GM23248 (cell line): ENCODE results near the gene ULBP2. TPM values are rescaled to one million over a fixed set of nuclear protein-coding genes. Genes with fewer than 3 reads are reported as not detected.
"Not testable (repeated sequence)": the region's sequence is repeated elsewhere in the genome, so short reads cannot be mapped to it uniquely, and the experiment has no call there.

Experiments
- DNase-seq: peaks from one replicate; pipeline ENCODE4 v3.0.0-alpha.2; 2015
- H2AFZ ChIP-seq: fragments of 200-600 bp; sonication (generic); 2 replicates; pipeline ENCODE4 v1.6.1; 2016; ENCODE audit warnings: antibody characterized with exemption
- H3F3A ChIP-seq: fragments of 200-600 bp; sonication (generic); 2 replicates; pipeline ENCODE4 v1.6.1; 2016; ENCODE audit warnings: mild to moderate bottlenecking, antibody characterized with exemption, mixed run types; ENCODE audit not compliant: insufficient read depth
- H3K27ac ChIP-seq: fragments of 200-600 bp; sonication (generic); 2 replicates; pipeline ENCODE4 v1.5.1; 2016; ENCODE audit warnings: mild to moderate bottlenecking
- H3K27me3 ChIP-seq: fragments of 200-600 bp; sonication (generic); replicated peaks from 2 replicates; pipeline ENCODE4 v1.6.1; 2016; ENCODE audit warnings: mild to moderate bottlenecking; ENCODE audit not compliant: insufficient read depth
- H3K36me3 ChIP-seq: fragments of 200-600 bp; sonication (generic); 2 replicates; pipeline ENCODE4 v1.6.1; 2016; ENCODE audit warnings: low read depth, mild to moderate bottlenecking
- H3K4me1 ChIP-seq: fragments of 200-600 bp; sonication (generic); 2 replicates; pipeline ENCODE4 v1.6.1; 2016; ENCODE audit warnings: mild to moderate bottlenecking; ENCODE audit not compliant: insufficient read depth
- H3K4me2 ChIP-seq: fragments of 200-600 bp; sonication (generic); one replicate; pipeline ENCODE4 v1.6.1; 2016; ENCODE audit warnings: mild to moderate bottlenecking; ENCODE audit not compliant: unreplicated experiment
- H3K4me3 ChIP-seq: fragments of 200-600 bp; sonication (generic); 2 replicates; pipeline ENCODE4 v1.5.1; 2016; ENCODE audit warnings: mild to moderate bottlenecking
- H3K79me2 ChIP-seq: fragments of 200-600 bp; sonication (generic); 2 replicates; pipeline ENCODE4 v1.6.1; 2016; ENCODE audit warnings: mild to moderate bottlenecking; ENCODE audit not compliant: insufficient read depth
- H3K9ac ChIP-seq: fragments of 200-600 bp; sonication (generic); 2 replicates; pipeline ENCODE4 v1.6.1; 2016; ENCODE audit warnings: mild to moderate bottlenecking
- H3K9me2 ChIP-seq: fragments of 200-600 bp; sonication (generic); 2 replicates; pipeline ENCODE4 v1.6.1; 2016; ENCODE audit warnings: mixed run types, mild to moderate bottlenecking, moderate library complexity; ENCODE audit not compliant: insufficient read depth
- H3K9me3 ChIP-seq: fragments of 200-600 bp; sonication (generic); one replicate; pipeline ENCODE4 v1.6.1; 2017; ENCODE audit warnings: low read depth
- H4K20me1 ChIP-seq: fragments of 200-600 bp; sonication (generic); 2 replicates; pipeline ENCODE4 v1.6.0; 2016; ENCODE audit not compliant: insufficient read depth
- EZH2 ChIP-seq: fragments of 200-600 bp; sonication (generic); IDR thresholded peaks from 2 replicates; pipeline ENCODE4 v1.6.1; 2018; ENCODE audit warnings: antibody characterized with exemption, mild to moderate bottlenecking; ENCODE audit not compliant: insufficient read depth, poor library complexity, severe bottlenecking
- EZH2phosphoT487 ChIP-seq: fragments of 200-600 bp; sonication (generic); IDR thresholded peaks from 2 replicates; pipeline ENCODE4 v1.6.1; 2018; ENCODE audit warnings: antibody characterized with exemption, moderate library complexity, mild to moderate bottlenecking, low read depth; ENCODE audit not compliant: insufficient read depth
- WGBS, 2 experiments: methylation state at CpG; one replicate each; pipeline ENCODE4 v1.1.6; 2015 to 2017; ENCODE audit warnings: low lambda C conversion rate in 2 of 2, low coverage in 1 of 2; ENCODE audit errors: missing lambda C conversion rate in 2 of 2; 5-methylcytosine and 5-hydroxymethylcytosine counted together
- in situ Hi-C: fragments of 300-500 bp; cut with MboI; formaldehyde crosslinking; loops from 2 replicates; pipeline ENCODE4 v1.15.0; 2020
- polyA plus RNA-seq: library from polyadenylated mRNA; unstranded; fragments of >200 nt; fragmentation: Nextera tagmentation; extraction: Ambion mirVana; gene quantifications from 2 replicates; pipeline ENCODE4 v1.2.1, GENCODE V29; 2016
- total RNA-seq: library from RNA; depleted of rRNA; stranded (reverse); fragments of >200 nt; shearing (Covaris generic); gene quantifications from 2 replicates; pipeline ENCODE4 v1.2.3, GENCODE V29; 2014

Gene ULBP2
- total and polyA plus RNA-seq, 2 experiments from 2014 or later: 23.8 to 29.5 TPM

- Histone ChIP-seq H4K20me1 (no peaks in the 10 kb centered on the region), H3K9ac (no peak overlapping the region), H3K79me2 (no peaks in the 10 kb centered on the region), H3K4me2 (no peak overlapping the region), H3F3A (no peaks in the 10 kb centered on the region), H3K9me3 (no peaks in the 10 kb centered on the region), H2AFZ (no peak overlapping the region), H3K9me2 (no peaks in the 10 kb centered on the region), H3K4me3 (no peak overlapping the region), H3K4me1 (no peaks in the 10 kb centered on the region), H3K36me3 (no peaks in the 10 kb centered on the region), H3K27ac (no peak overlapping the region), H3K27me3 (peaks cover 31% of the 10 kb centered on the region)
- no peak for DNase-seq
- TF ChIP-seq EZH2 (no peak), EZH2phosphoT487 (no peak)
- WGBS, 2 experiments: 96 to 97% methylated on average over 3 of the region's 3 CpGs
- in situ Hi-C loops: no loop called here
Measured at GRCh38 chr6:149951626-149952025, 9.8 kb downstream of the ULBP2 start.

GRCh38 chr6:149953390-149953789, 11.6 kb downstream of the ULBP2 start:
- H3K9me2 ChIP-seq, H2AFZ ChIP-seq, in situ Hi-C loops, H3K9me3 ChIP-seq, H3K9ac ChIP-seq, H4K20me1 ChIP-seq, H3F3A ChIP-seq, H3K36me3 ChIP-seq, DNase-seq, H3K4me3 ChIP-seq, H3K4me1 ChIP-seq, H3K4me2 ChIP-seq, H3K27ac ChIP-seq, H3K79me2 ChIP-seq: not testable (repeated sequence)
- peaks cover 46% of the 10 kb centered on the region for H3K27me3 ChIP-seq
- 19 to 21% methylated on average over 2 of the region's 2 CpGs for WGBS, 2 experiments

- H4K20me1 ChIP-seq, H3K79me2 ChIP-seq, DNase-seq, H2AFZ ChIP-seq, H3K9me3 ChIP-seq, H3K36me3 ChIP-seq, H3K27ac ChIP-seq, H3K9me2 ChIP-seq, H3F3A ChIP-seq, H3K9ac ChIP-seq, H3K4me1 ChIP-seq, in situ Hi-C loops, H3K4me3 ChIP-seq: not testable (repeated sequence)
- Histone ChIP-seq H3K4me2 (peak overlapping the region; percentile 28), H3K27me3 (peaks cover 46% of the 10 kb centered on the region)
- 5% methylated on average over 5 of the region's 10 CpGs; no CpG with 5 or more reads in 1 of the 2 experiments for WGBS, 2 experiments
Measured at GRCh38 chr6:149953934-149954327, 12.1 kb downstream of the ULBP2 start.

GRCh38 chr6:149954328-149954983, 12.6 kb downstream of the ULBP2 start:
- H3K9ac ChIP-seq, H3F3A ChIP-seq, H3K4me1 ChIP-seq, H3K9me3 ChIP-seq, in situ Hi-C loops, H3K9me2 ChIP-seq, H3K79me2 ChIP-seq, H3K4me3 ChIP-seq, H3K36me3 ChIP-seq, DNase-seq, H2AFZ ChIP-seq, H4K20me1 ChIP-seq, H3K27ac ChIP-seq: not testable (repeated sequence)
- H3K27me3 ChIP-seq: peaks cover 51% of the 10 kb centered on the region
- H3K4me2 ChIP-seq: peak overlapping the region; percentile 28
- WGBS, 2 experiments: 6 to 9% methylated on average over 33 to 35 of the region's 53 CpGs

- H3K27me3 ChIP-seq: peaks cover 51% of the 10 kb centered on the region
- H3K4me1 ChIP-seq, H2AFZ ChIP-seq, H3K9ac ChIP-seq, H3K9me2 ChIP-seq, H3K4me2 ChIP-seq, H3K79me2 ChIP-seq, H3K9me3 ChIP-seq, H3K36me3 ChIP-seq, H4K20me1 ChIP-seq, H3K27ac ChIP-seq, in situ Hi-C loops, DNase-seq, H3K4me3 ChIP-seq, H3F3A ChIP-seq: not testable (repeated sequence)
- peak; percentile 70 for TF ChIP-seq EZH2
- 22 to 24% methylated on average over 14 of the region's 21 CpGs for WGBS, 2 experiments
Measured at GRCh38 chr6:149954984-149955653, 13.3 kb downstream of the ULBP2 start.

- H4K20me1 ChIP-seq, H3K27ac ChIP-seq, H3K9me2 ChIP-seq, H3K9ac ChIP-seq, H2AFZ ChIP-seq, H3K4me3 ChIP-seq, H3F3A ChIP-seq, DNase-seq, H3K9me3 ChIP-seq, in situ Hi-C loops, H3K4me2 ChIP-seq, H3K4me1 ChIP-seq, H3K36me3 ChIP-seq, H3K79me2 ChIP-seq: not testable (repeated sequence)
- H3K27me3 ChIP-seq: peaks cover 51% of the 10 kb centered on the region
- WGBS, 2 experiments: 29 to 30% methylated on average over 7 of the region's 7 CpGs
Measured at GRCh38 chr6:149955654-149956317, 14.0 kb downstream of the ULBP2 start.

- peaks cover 45% of the 10 kb centered on the region for H3K27me3 ChIP-seq
- H3K4me3 ChIP-seq, H3K36me3 ChIP-seq, H3K4me2 ChIP-seq, H3K9me3 ChIP-seq, H3K9ac ChIP-seq, H4K20me1 ChIP-seq, H3K4me1 ChIP-seq, H3F3A ChIP-seq, H2AFZ ChIP-seq, H3K9me2 ChIP-seq, in situ Hi-C loops, DNase-seq, H3K79me2 ChIP-seq, H3K27ac ChIP-seq: not testable (repeated sequence)
- WGBS, 2 experiments: 40 to 52% methylated on average over 3 of the region's 3 CpGs
Measured at GRCh38 chr6:149958124-149958523, 16.3 kb downstream of the ULBP2 start.
